ENCODE results near the gene UBE2Z.

DNA sequence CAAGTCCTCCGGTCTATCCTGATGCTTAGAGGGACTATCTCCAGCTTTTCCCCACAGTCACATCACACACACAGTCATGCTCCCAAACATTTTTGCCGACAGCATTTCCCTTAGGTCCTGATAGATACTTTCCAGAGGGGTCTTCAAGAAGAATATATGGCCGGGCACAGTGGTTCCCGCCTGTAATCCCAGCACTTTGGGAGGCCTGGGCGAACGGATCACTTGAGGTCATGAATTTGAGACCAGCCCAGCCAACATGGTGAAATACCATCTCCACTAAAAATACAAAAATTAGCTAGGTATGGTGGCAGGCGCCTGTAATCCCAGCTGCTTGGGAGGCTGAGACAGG is 64.5 kb downstream of the UBE2Z start:
- TF ChIP-seq YY1 (IDR thresholded peaks at IDR 0.05) = no peak
- no peak for TF ChIP-seq CTCF (IDR thresholded peaks at IDR 0.05; ENCODE audit: low read depth, low read length, missing input control)
- TF ChIP-seq, protein P1, sequence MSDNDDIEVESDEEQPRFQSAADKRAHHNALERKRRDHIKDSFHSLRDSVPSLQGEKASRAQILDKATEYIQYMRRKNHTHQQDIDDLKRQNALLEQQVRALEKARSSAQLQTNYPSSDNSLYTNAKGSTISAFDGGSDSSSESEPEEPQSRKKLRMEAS (IDR thresholded peaks at IDR 0.05) = no peak
- TF ChIP-seq, protein P2, sequence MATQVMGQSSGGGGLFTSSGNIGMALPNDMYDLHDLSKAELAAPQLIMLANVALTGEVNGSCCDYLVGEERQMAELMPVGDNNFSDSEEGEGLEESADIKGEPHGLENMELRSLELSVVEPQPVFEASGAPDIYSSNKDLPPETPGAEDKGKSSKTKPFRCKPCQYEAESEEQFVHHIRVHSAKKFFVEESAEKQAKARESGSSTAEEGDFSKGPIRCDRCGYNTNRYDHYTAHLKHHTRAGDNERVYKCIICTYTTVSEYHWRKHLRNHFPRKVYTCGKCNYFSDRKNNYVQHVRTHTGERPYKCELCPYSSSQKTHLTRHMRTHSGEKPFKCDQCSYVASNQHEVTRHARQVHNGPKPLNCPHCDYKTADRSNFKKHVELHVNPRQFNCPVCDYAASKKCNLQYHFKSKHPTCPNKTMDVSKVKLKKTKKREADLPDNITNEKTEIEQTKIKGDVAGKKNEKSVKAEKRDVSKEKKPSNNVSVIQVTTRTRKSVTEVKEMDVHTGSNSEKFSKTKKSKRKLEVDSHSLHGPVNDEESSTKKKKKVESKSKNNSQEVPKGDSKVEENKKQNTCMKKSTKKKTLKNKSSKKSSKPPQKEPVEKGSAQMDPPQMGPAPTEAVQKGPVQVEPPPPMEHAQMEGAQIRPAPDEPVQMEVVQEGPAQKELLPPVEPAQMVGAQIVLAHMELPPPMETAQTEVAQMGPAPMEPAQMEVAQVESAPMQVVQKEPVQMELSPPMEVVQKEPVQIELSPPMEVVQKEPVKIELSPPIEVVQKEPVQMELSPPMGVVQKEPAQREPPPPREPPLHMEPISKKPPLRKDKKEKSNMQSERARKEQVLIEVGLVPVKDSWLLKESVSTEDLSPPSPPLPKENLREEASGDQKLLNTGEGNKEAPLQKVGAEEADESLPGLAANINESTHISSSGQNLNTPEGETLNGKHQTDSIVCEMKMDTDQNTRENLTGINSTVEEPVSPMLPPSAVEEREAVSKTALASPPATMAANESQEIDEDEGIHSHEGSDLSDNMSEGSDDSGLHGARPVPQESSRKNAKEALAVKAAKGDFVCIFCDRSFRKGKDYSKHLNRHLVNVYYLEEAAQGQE (IDR thresholded peaks at IDR 0.05) = no peak
- no peak for TF ChIP-seq RAD21 (IDR thresholded peaks at IDR 0.05)
- TF ChIP-seq, protein P3, sequence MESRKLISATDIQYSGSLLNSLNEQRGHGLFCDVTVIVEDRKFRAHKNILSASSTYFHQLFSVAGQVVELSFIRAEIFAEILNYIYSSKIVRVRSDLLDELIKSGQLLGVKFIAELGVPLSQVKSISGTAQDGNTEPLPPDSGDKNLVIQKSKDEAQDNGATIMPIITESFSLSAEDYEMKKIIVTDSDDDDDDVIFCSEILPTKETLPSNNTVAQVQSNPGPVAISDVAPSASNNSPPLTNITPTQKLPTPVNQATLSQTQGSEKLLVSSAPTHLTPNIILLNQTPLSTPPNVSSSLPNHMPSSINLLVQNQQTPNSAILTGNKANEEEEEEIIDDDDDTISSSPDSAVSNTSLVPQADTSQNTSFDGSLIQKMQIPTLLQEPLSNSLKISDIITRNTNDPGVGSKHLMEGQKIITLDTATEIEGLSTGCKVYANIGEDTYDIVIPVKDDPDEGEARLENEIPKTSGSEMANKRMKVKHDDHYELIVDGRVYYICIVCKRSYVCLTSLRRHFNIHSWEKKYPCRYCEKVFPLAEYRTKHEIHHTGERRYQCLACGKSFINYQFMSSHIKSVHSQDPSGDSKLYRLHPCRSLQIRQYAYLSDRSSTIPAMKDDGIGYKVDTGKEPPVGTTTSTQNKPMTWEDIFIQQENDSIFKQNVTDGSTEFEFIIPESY (IDR thresholded peaks at IDR 0.05) = no peak
- no peak for TF ChIP-seq TAF1 (conservative IDR thresholded peaks at IDR 0.05)
- TF ChIP-seq SP1 (IDR thresholded peaks at IDR 0.05) = no peak
- no peak for TF ChIP-seq JUND (IDR thresholded peaks at IDR 0.05)
- TF ChIP-seq, protein P4, sequence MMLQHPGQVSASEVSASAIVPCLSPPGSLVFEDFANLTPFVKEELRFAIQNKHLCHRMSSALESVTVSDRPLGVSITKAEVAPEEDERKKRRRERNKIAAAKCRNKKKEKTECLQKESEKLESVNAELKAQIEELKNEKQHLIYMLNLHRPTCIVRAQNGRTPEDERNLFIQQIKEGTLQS (IDR thresholded peaks at IDR 0.05) = no peak

All from liver (tissue), 3 donors.